Adipocyte (in vitro differentiated cells): ENCODE data around the gene HMGB1.

Source experiments
- DNase-seq: peaks from one replicate; pipeline ENCODE4 v3.0.0-alpha.2; 2015; ENCODE audit warnings: low read depth
- H3K27me3 ChIP-seq: replicated peaks from 2 replicates; pipeline ENCODE4 v1.7.0; 2013; ENCODE audit warnings: mild to moderate bottlenecking, low read length, moderate library complexity; ENCODE audit not compliant: control insufficient read depth, insufficient read depth
- H3K36me3 ChIP-seq: 2 replicates; pipeline ENCODE4 v1.7.0; 2013; ENCODE audit warnings: low read length, mild to moderate bottlenecking, moderate library complexity; ENCODE audit not compliant: control insufficient read depth, insufficient read depth, severe bottlenecking
- H3K4me1 ChIP-seq: 2 replicates; pipeline ENCODE4 v1.7.0; 2013; ENCODE audit warnings: mild to moderate bottlenecking, low read length, moderate library complexity; ENCODE audit not compliant: control insufficient read depth, insufficient read depth
- H3K4me3 ChIP-seq: 2 replicates; pipeline ENCODE4 v1.7.0; 2013; ENCODE audit warnings: mild to moderate bottlenecking, low read length, moderate library complexity
- H3K9ac ChIP-seq: 2 replicates; pipeline ENCODE4 v1.7.0; 2013; ENCODE audit warnings: mild to moderate bottlenecking, low read length, moderate library complexity
- H3K9me3 ChIP-seq: 2 replicates; pipeline ENCODE4 v1.7.0; 2013; ENCODE audit warnings: mild to moderate bottlenecking, low read length, moderate library complexity; ENCODE audit not compliant: control insufficient read depth

HMGB1 gene

DNA sequence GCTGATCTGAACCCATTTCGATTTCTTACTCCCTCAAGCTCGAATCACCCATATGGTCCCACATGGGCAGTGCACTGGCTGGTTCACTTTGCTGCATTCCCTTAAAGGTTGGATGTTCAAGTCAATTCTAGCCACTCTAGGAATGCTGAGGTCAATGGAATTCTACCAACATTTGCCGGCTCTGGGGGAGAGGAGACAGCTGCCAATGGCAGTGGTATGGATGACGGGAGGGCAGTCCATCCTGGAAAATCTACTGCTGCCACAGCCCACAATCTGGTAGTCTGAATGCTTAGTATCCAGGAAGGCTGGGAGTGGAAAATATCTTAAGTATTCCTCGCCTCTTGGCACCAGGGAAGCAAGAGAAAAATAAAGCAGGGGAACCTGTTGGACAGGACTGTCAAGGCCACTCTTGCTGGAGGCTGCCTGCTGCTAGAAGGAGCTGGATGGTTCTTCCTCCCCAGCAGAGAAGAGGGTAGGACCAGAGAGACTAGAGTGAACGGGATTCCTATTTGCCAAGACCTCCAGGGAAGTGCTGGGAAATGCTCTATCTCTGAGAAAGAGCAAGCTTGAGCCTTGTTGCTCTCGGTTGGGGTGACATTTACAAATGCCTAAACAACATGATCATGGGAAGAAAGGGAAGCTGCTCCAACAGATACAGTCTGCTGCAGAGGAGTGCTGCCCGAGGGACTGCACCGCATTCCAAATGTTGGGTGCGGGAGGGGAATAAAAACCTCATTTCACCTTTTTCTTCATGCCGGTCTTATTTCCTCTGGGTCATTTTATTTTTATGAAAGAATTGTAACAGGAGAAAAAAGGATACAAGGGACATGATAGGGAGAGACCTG is 20.7 kb upstream of the HMGB1 start:
- no peak overlapping the region for H3K4me3 ChIP-seq
- H3K36me3 ChIP-seq, result no peaks in the 10 kb centered on the region
- DNase-seq, result no peak
- H3K9ac ChIP-seq, result no peak overlapping the region
- H3K9me3 ChIP-seq, result no peaks in the 10 kb centered on the region
- no peaks in the 10 kb centered on the region for H3K27me3 ChIP-seq
- H3K4me1 ChIP-seq, result no peaks in the 10 kb centered on the region

DNA sequence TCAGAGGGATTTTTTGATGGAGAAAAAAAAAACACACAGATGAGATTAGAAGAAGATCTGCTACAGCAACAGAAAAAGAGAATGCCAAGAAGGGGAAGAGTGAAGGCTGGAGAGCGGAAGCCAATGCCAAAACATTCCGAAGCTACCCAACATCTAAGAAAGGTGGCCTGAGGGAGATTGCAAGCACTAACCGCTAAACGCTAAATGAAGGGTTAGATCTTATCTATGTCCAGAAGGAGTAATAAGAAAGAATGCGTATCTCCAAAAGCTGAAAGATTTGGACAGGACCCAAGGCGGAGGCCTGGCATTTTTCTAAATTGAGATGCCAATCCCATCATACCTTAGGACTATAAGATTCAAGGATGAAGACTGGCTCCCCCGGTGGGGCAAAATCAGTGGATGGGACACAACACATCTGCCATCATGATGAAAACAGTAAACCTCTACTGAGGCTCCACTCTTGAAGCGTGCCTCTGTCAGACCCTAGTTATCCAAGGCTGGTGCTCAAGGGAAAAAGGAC is 15.6 kb upstream of the HMGB1 start:
- no peak overlapping the region for H3K9ac ChIP-seq
- no peak for DNase-seq
- H3K36me3 ChIP-seq, result no peaks in the 10 kb centered on the region
- no peaks in the 10 kb centered on the region for H3K27me3 ChIP-seq
- no peak overlapping the region for H3K4me3 ChIP-seq
- H3K4me1 ChIP-seq, result no peaks in the 10 kb centered on the region
- H3K9me3 ChIP-seq, result no peaks in the 10 kb centered on the region

DNA sequence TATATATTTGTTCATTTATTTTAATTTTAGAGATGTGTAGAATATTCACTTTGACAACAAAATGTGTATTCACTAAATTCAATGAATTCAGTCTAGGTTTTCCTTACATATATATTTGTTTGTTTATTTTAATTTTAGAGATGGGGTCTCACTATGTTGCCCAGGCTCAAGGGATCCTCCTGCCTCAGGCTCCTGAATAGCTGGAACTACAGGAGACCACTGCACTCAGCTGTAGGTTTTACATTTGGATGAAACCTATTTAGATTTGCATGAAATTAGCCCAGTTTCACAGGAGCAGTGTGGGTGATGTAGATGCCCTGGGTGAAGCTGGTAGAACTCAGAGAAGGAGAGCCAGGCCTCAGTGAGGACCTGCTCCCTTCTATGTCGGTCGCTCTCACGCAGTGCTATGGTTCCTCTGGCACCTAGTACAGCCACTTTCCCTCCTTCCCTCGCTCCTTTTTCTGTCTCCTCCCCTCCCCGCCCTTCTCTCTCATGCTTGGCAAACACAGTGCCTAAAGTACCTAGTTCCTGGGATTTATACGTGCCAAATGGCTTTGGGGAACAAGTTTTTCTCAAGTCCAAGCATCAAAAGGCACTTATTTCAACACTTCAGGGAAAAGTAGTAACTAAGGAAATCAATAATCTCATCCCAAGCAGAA is 14.7 kb upstream of the HMGB1 start:
- Histone ChIP-seq H3K27me3 (no peaks in the 10 kb centered on the region), H3K4me1 (no peaks in the 10 kb centered on the region), H3K4me3 (no peak overlapping the region), H3K9me3 (no peaks in the 10 kb centered on the region), H3K9ac (no peak overlapping the region), H3K36me3 (no peaks in the 10 kb centered on the region)
- DNase-seq, result no peak

DNA sequence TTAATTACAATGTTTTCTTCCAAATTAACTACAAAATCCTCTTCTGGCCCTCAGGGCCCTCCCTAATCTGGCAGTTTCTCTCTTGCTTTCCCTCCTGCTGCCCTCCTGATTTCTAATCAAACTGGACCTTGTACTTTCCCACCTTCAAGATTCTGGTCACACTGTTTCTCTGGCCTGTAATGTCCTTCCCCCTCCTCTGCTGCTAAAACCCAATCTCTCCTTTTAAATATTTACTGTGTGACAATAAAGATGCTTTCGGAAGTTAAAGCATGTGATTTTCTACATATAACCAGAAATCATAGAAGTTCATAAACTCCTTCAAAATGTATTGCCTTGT is 14.1 kb upstream of the HMGB1 start:
- H3K36me3 ChIP-seq, result no peaks in the 10 kb centered on the region
- DNase-seq, result no peak
- no peaks in the 10 kb centered on the region for H3K27me3 ChIP-seq
- no peaks in the 10 kb centered on the region for H3K9me3 ChIP-seq
- H3K4me1 ChIP-seq, result no peaks in the 10 kb centered on the region
- H3K4me3 ChIP-seq, result no peak overlapping the region
- H3K9ac ChIP-seq, result no peak overlapping the region

GRCh38 chr13:30479154-30479882 is 13.6 kb upstream of the HMGB1 start:
- Histone ChIP-seq H3K4me1 (no peaks in the 10 kb centered on the region), H3K4me3 (no peak overlapping the region), H3K27me3 (no peaks in the 10 kb centered on the region), H3K36me3 (no peaks in the 10 kb centered on the region), H3K9ac (no peak overlapping the region), H3K9me3 (no peaks in the 10 kb centered on the region)
- no peak for DNase-seq

- no peaks in the 10 kb centered on the region for H3K36me3 ChIP-seq
- DNase-seq, result no peak
These were observed 11.8 kb upstream of the HMGB1 start for GRCh38 chr13:30477346-30478195.

DNA sequence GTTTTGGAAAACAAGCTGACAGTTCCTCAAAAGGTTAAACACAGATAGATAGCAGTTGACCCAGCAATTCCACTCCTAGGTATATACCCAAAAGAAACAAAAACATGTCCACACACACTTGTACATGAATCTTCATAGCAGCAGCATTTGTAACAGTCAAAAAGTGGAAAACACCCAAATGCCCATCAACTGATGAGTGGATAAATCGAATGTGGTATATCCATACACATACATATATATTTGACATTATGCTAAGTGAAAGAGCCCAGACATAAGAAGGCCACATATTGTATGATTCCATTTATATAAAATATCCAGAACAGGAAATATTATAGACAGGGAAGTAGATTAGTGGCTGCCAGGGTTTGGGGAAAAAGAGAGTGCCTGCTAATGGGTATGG is 7.9 kb upstream of the HMGB1 start:
- H3K4me3 ChIP-seq, result no peak overlapping the region
- no peaks in the 10 kb centered on the region for H3K27me3 ChIP-seq
- H3K9me3 ChIP-seq, result no peaks in the 10 kb centered on the region
- H3K4me1 ChIP-seq, result no peaks in the 10 kb centered on the region
- no peaks in the 10 kb centered on the region for H3K36me3 ChIP-seq
- DNase-seq, result no peak
- no peak overlapping the region for H3K9ac ChIP-seq

More at GRCh38 chr13:30477346-30478195, 11.8 kb upstream of the HMGB1 start:
- H3K4me3 ChIP-seq, result no peak overlapping the region
- no peaks in the 10 kb centered on the region for H3K9me3 ChIP-seq
- no peaks in the 10 kb centered on the region for H3K27me3 ChIP-seq
- H3K9ac ChIP-seq, result no peak overlapping the region
- H3K4me1 ChIP-seq, result no peaks in the 10 kb centered on the region

DNA sequence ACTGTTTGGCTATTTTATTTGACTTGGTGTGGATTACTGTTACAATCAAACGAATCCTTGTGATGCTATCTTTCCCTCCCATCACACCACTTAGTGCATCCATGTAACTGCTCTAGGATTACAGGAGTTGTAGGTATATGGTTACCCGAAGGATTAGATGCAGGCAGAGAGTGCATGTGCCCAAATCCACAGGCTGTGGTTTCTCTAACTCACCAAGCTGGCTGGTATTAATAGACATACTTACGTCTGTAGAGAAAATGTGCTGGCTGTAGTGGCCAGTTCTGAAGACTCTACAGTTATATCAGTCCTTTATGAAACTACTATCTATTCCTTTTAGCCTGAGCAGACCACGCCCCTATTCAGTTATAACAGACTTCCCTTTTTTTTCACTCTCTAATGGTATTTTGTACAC is 1.1 kb upstream of the HMGB1 start:
- DNase-seq, result peak; percentile 25
- H3K9me3 ChIP-seq, result no peaks in the 10 kb centered on the region
- H3K4me3 ChIP-seq, result peak overlapping the region; percentile 84
- peaks cover 21% of the 10 kb centered on the region for H3K4me1 ChIP-seq
- H3K27me3 ChIP-seq, result no peaks in the 10 kb centered on the region
- peaks cover 13% of the 10 kb centered on the region for H3K36me3 ChIP-seq
- H3K9ac ChIP-seq, result peak overlapping the region; percentile 34

- H3K9me3 ChIP-seq, result no peaks in the 10 kb centered on the region
- peak overlapping the region; percentile 84 for H3K4me3 ChIP-seq
- peak; percentile 57 for DNase-seq
- peaks cover 18% of the 10 kb centered on the region for H3K36me3 ChIP-seq
- H3K27me3 ChIP-seq, result no peaks in the 10 kb centered on the region
- peak overlapping the region; percentile 34 for H3K9ac ChIP-seq
- peaks cover 24% of the 10 kb centered on the region for H3K4me1 ChIP-seq
These were observed 600 bp upstream of the HMGB1 start for GRCh38 chr13:30466358-30466714.

DNA sequence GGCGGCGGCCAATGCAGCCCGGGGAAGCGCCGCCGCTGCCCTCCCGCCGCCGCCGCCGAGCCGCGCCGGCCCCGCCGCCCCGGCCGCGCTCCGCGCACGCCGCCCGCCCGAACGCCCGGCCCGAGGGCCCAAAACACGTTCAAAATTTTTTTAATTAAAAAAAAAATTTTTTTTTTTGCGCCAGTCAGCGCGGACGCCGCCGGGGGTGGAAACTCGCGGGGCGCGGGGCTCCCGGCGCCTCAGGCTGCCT is 468 bp downstream of the HMGB1 start:
- DNase-seq, result no peak
- Histone ChIP-seq H3K4me3 (peak overlapping the region; percentile 84), H3K9ac (peak overlapping the region; percentile 90), H3K4me1 (peaks cover 24% of the 10 kb centered on the region), H3K27me3 (no peaks in the 10 kb centered on the region), H3K9me3 (no peaks in the 10 kb centered on the region), H3K36me3 (peaks cover 19% of the 10 kb centered on the region)
